GM12878 (cell line): ENCODE results near the gene NCKAP5. TPM values are rescaled to one million over a fixed set of nuclear protein-coding genes. Genes with fewer than 3 reads are reported as not detected.

Experiments used
- ATAC-seq: fragments of 200-7000 bp; cut with Tn5 transposase; 3 replicates; pipeline ENCODE4 v1.9.1; 2020; ENCODE audit warnings: mild to moderate bottlenecking, moderate library complexity
- BruUV-seq: library from RNA; stranded (reverse); fragments of 400-500 nt; replicated peaks from 2 replicates; lab custom pipeline; 2021; lab: Mats Ljungman, UMichigan
- CTCF ChIA-PET: fragments of 300-600 bp; sonication (Branson Sonifier 250); formaldehyde crosslinking; extraction: SDS; loops from one replicate; lab custom pipeline; 2021; ENCODE audit warnings: inconsistent platforms; lab: Yijun Ruan, JAX
- POLR2A ChIA-PET: fragments of 350-600 bp; formaldehyde crosslinking; extraction: SDS; loops from one replicate; lab custom pipeline; 2021; ENCODE audit warnings: inconsistent platforms; lab: Charles Lee
- RAD21 ChIA-PET: fragments of 300-600 bp; sonication (Branson Sonifier 250); formaldehyde crosslinking; loops from one replicate; lab custom pipeline; 2023; ENCODE audit warnings: antibody characterized with exemption; ENCODE audit not compliant: unreplicated experiment; lab: Charles Lee
- SMC1A ChIA-PET: fragments of 300-600 bp; sonication (Branson Sonifier 250); formaldehyde crosslinking; loops from one replicate; lab custom pipeline; 2023; ENCODE audit not compliant: unreplicated experiment, uncharacterized antibody; lab: Charles Lee
- DNase-seq: peaks from one replicate; pipeline ENCODE4 v3.0.0-alpha.2; 2011; ENCODE audit warnings: low read depth, low spot score
- FAIRE-seq: peaks from 3 replicates; lab custom pipeline; 2011; peaks lifted over from hg19 to GRCh38; lab: Jason Lieb, UNC
- H2AFZ ChIP-seq: 2 replicates; pipeline ENCODE4 v1.6.0; 2011; ENCODE audit warnings: low read depth, low read length, control low read depth; ENCODE audit not compliant: control insufficient read depth
- H3K27ac ChIP-seq: 2 replicates; pipeline ENCODE4 v1.5.1; 2011; ENCODE audit warnings: control low read depth; ENCODE audit not compliant: control insufficient read depth, insufficient read depth
- H3K27me3 ChIP-seq, 2 experiments: replicated peaks in 1 of 2; 2 replicates each; pipeline versions ENCODE4 v1.6.0 to v1.6.1; 2011; ENCODE audit warnings: low read length in 1 of 2; ENCODE audit not compliant: control insufficient read depth in 2 of 2, insufficient read depth in 2 of 2
- H3K36me3 ChIP-seq, 2 experiments: 2 replicates each; pipeline ENCODE4 v1.5.1; 2011; ENCODE audit warnings: low read length in 1 of 2; ENCODE audit not compliant: control insufficient read depth in 2 of 2, insufficient read depth in 2 of 2
- H3K4me1 ChIP-seq: 2 replicates; pipeline ENCODE4 v1.6.1; 2011; ENCODE audit warnings: mild to moderate bottlenecking, low read length, moderate library complexity, mixed read lengths; ENCODE audit not compliant: control insufficient read depth, insufficient read depth
- H3K4me2 ChIP-seq: 2 replicates; pipeline ENCODE4 v1.6.0; 2011; ENCODE audit warnings: control low read depth; ENCODE audit not compliant: control insufficient read depth, insufficient read depth
- H3K4me3 ChIP-seq: fragments of 200-600 bp; sonication (generic); 2 replicates; pipeline ENCODE4 v1.5.1; 2016
- H3K79me2 ChIP-seq: 2 replicates; pipeline ENCODE4 v1.6.0; 2011; ENCODE audit warnings: low read length; ENCODE audit not compliant: control insufficient read depth, insufficient read depth
- H3K9ac ChIP-seq: 2 replicates; pipeline ENCODE4 v1.8.0; 2011; ENCODE audit warnings: low read length, control low read depth, mixed read lengths; ENCODE audit not compliant: control insufficient read depth, insufficient read depth
- H3K9me3 ChIP-seq: replicated peaks from 3 replicates; pipeline ENCODE4 v1.5.1; 2011; ENCODE audit warnings: mild to moderate bottlenecking, low read length; ENCODE audit not compliant: control insufficient read depth, insufficient read depth
- H4K20me1 ChIP-seq: 2 replicates; pipeline ENCODE4 v1.6.0; 2011; ENCODE audit not compliant: control insufficient read depth, insufficient read depth
- ASH2L ChIP-seq: fragments of 300-600, 200-600 bp; sonication (generic); IDR thresholded peaks from 2 replicates; pipeline ENCODE4 v1.6.1; 2017; ENCODE audit warnings: low read depth, mild to moderate bottlenecking, borderline replicate concordance
- JUNB ChIP-seq: IDR thresholded peaks from 2 replicates; pipeline ENCODE4 v1.6.1; 2016; ENCODE audit warnings: antibody characterized with exemption, mild to moderate bottlenecking
- NR2C1 ChIP-seq: fragments of 450-650 bp; IDR thresholded peaks from 2 replicates; pipeline ENCODE4 v1.6.1; 2017; ENCODE audit warnings: antibody characterized with exemption, mild to moderate bottlenecking, moderate library complexity
- SUPT20H ChIP-seq: IDR thresholded peaks from 2 replicates; pipeline ENCODE4 v1.6.1; 2011; ENCODE audit warnings: low read depth, mild to moderate bottlenecking, low read length, moderate library complexity, borderline replicate concordance; ENCODE audit not compliant: control insufficient read depth
- SUZ12 ChIP-seq: fragments of 200-600 bp; sonication (generic); IDR thresholded peaks from one replicate; pipeline ENCODE4 v1.6.1; 2018; ENCODE audit warnings: antibody characterized with exemption, mild to moderate bottlenecking; ENCODE audit not compliant: unreplicated experiment
- TARDBP ChIP-seq: IDR thresholded peaks from 2 replicates; pipeline ENCODE4 v1.6.1; 2016; ENCODE audit warnings: borderline replicate concordance
- ZNF24 ChIP-seq: fragments of 450-650 bp; IDR thresholded peaks from 2 replicates; pipeline ENCODE4 v1.6.1; 2017; ENCODE audit warnings: antibody characterized with exemption, mild to moderate bottlenecking
- ZNF274 ChIP-seq: IDR thresholded peaks from one replicate; pipeline ENCODE4 v1.8.0; 2011; ENCODE audit not compliant: insufficient read length, insufficient read depth
- WGBS: methylation state at CpG from one replicate; pipeline ENCODE4 v1.1.6; 2016; ENCODE audit warnings: low lambda C conversion rate; ENCODE audit not compliant: insufficient replicate concordance, insufficient coverage; ENCODE audit errors: missing lambda C conversion rate; 5-methylcytosine and 5-hydroxymethylcytosine counted together
- in situ Hi-C: fragments of 300-500 bp; cut with MboI; formaldehyde crosslinking; loops from 9 replicates; pipeline ENCODE4 v1.14.3; 2018; ENCODE audit warnings: mixed read lengths
- intact Hi-C: fragments of 100-400 bp; cut with micrococcal nuclease; formaldehyde crosslinking; loops from one replicate; pipeline ENCODE4 v1.14.2; 2022; ENCODE audit not compliant: unreplicated experiment
- polyA plus RNA-seq, 11 experiments: library from polyadenylated mRNA; depleted of rRNA in 4 of 11; unstranded in 6 of 11; stranded (reverse) in 5 of 11; fragments of >200 nt; fragmentation: Nextera tagmentation in 4 of 11; fragmentation: Illumina TruSeq in 1 of 11; extraction: Ambion mirVana in 4 of 11; extraction: Trizol in 1 of 11; gene quantifications; 1 replicate in 1 of 11; 2 replicates in 10 of 11; pipeline versions ENCODE4 v1.2.1 to v1.2.3, GENCODE V29; 2011 to 2016; ENCODE audit warnings: inconsistent platforms in 2 of 11, missing spikeins in 2 of 11, low read depth in 1 of 11
- total RNA-seq, 4 experiments: library from RNA; depleted of rRNA in 3 of 4; stranded (reverse); fragments of >200 nt in 3 of 4; fragmentation: Illumina TruSeq in 1 of 4; extraction: Trizol in 1 of 4; gene quantifications; 2 replicates each; pipeline versions ENCODE4 v1.2.1 to v1.2.3, GENCODE V29; 2013 to 2021
- TF ChIP-seq, protein P1 (sequence below): fragments of 150-350 bp; IDR thresholded peaks from 2 replicates; pipeline ENCODE4 v1.6.1; 2016; ENCODE audit warnings: low read depth, low read length
- TF ChIP-seq, protein P2 (sequence below): IDR thresholded peaks from 2 replicates; pipeline ENCODE4 v1.6.1; 2011; ENCODE audit warnings: borderline replicate concordance, low read depth, mild to moderate bottlenecking, moderate library complexity, low read length; ENCODE audit not compliant: insufficient read depth, poor library complexity, severe bottlenecking

NCKAP5 gene
- total and polyA plus RNA-seq, 10 of the 15 experiments (the other 5 are each of a cell fraction or from before 2014, with no cell fraction given): 0.06 to 0.44 (median 0.16) TPM

DNA sequence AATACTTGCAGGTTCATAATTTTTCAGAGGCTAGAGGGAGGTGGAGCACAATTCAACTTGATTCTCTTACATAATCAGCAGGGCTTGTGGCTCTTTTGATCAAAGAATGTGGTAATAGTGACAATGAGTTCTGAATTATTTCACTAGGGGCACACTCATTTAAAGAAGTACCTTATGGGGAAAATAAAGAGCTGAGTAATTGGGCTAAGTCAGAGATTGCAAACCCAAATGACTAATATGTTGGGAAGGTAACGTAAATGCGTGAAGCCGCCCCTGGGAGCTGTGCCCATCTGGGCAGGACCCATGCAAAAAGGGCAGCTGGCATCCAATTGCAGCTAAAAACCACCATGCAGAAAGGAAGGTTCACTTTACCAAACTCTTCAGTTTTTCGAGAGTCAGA is 35.3 kb downstream of the NCKAP5 start:
- Histone ChIP-seq H3K9ac (no peak overlapping the region), H3K4me3 (no peak overlapping the region), H3K79me2 (no peaks in the 10 kb centered on the region), H3K9me3 (no peaks in the 10 kb centered on the region), H3K27me3 (no peaks in the 10 kb centered on the region), H3K4me1 (no peaks in the 10 kb centered on the region), H2AFZ (no peak overlapping the region), H3K36me3 (no peaks in the 10 kb centered on the region), H3K4me2 (no peak overlapping the region), H4K20me1 (no peaks in the 10 kb centered on the region), H3K27ac (no peak overlapping the region)
- ATAC-seq (peak; percentile 66), FAIRE-seq (no peak), DNase-seq (no peak)
- ChIA-PET SMC1A (interaction anchor here (1.1 kb wide), 1 partner anchor 9 kb away, joined by 3 read pairs; no protein-coding TSS in a partner anchor), RAD21 (interaction anchor here (1.0 kb wide), 1 partner anchor 28 kb away, joined by 3 read pairs; no protein-coding TSS in a partner anchor), CTCF (interaction anchor here (0.7 to 1.0 kb wide), 2 partner anchors 13 to 19 kb away, joined by 3 read pairs; no protein-coding TSS in a partner anchor), POLR2A (no interaction called here)
- intact Hi-C loops (no loop called here), in situ Hi-C loops (no loop called here)
- TF ChIP-seq, protein P1, sequence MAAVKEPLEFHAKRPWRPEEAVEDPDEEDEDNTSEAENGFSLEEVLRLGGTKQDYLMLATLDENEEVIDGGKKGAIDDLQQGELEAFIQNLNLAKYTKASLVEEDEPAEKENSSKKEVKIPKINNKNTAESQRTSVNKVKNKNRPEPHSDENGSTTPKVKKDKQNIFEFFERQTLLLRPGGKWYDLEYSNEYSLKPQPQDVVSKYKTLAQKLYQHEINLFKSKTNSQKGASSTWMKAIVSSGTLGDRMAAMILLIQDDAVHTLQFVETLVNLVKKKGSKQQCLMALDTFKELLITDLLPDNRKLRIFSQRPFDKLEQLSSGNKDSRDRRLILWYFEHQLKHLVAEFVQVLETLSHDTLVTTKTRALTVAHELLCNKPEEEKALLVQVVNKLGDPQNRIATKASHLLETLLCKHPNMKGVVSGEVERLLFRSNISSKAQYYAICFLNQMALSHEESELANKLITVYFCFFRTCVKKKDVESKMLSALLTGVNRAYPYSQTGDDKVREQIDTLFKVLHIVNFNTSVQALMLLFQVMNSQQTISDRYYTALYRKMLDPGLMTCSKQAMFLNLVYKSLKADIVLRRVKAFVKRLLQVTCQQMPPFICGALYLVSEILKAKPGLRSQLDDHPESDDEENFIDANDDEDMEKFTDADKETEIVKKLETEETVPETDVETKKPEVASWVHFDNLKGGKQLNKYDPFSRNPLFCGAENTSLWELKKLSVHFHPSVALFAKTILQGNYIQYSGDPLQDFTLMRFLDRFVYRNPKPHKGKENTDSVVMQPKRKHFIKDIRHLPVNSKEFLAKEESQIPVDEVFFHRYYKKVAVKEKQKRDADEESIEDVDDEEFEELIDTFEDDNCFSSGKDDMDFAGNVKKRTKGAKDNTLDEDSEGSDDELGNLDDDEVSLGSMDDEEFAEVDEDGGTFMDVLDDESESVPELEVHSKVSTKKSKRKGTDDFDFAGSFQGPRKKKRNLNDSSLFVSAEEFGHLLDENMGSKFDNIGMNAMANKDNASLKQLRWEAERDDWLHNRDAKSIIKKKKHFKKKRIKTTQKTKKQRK: no peak
- TF ChIP-seq NR2C1 (no peak), ASH2L (no peak), SUPT20H (no peak), JUNB (no peak), SUZ12 (no peak), ZNF274 (no peak), TARDBP (no peak), ZNF24 (no peak)
- TF ChIP-seq, protein P2, sequence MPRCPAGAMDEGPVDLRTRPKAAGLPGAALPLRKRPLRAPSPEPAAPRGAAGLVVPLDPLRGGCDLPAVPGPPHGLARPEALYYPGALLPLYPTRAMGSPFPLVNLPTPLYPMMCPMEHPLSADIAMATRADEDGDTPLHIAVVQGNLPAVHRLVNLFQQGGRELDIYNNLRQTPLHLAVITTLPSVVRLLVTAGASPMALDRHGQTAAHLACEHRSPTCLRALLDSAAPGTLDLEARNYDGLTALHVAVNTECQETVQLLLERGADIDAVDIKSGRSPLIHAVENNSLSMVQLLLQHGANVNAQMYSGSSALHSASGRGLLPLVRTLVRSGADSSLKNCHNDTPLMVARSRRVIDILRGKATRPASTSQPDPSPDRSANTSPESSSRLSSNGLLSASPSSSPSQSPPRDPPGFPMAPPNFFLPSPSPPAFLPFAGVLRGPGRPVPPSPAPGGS: no peak
- no TSS peak for BruUV-seq
- 30% methylated on average over 4 of the region's 4 CpGs for WGBS
